Lung (tissue), 12 donors: ENCODE results near the gene AREG. TPM values are rescaled to one million over a fixed set of nuclear protein-coding genes. Genes with fewer than 3 reads are reported as not detected.

Experiments used
- ATAC-seq: fragments of 200-7000 bp; cut with Tn5 transposase; one replicate; pipeline ENCODE4 v1.9.1; 2020; ENCODE audit warnings: moderate number of reproducible peaks; ENCODE audit not compliant: insufficient read depth, low FRiP score
- DNase-seq, 3 donors: peaks; one replicate each; pipeline ENCODE4 v3.0.0-alpha.2; 2013 to 2017
- H3K27ac ChIP-seq, 2 donors: one replicate each; pipeline ENCODE4 v1.5.1; 2013; ENCODE audit warnings: mild to moderate bottlenecking in 2 of 2, moderate library complexity in 2 of 2, control low read depth in 1 of 2, inconsistent platforms in 1 of 2, low read depth in 1 of 2, low read length in 1 of 2
- H3K27me3 ChIP-seq, 3 donors: one replicate each; pipeline ENCODE4 v1.5.1; 2013; ENCODE audit warnings: low read length in 2 of 3; ENCODE audit not compliant: control insufficient read depth in 3 of 3, insufficient read depth in 3 of 3
- H3K36me3 ChIP-seq, 4 donors: one replicate each; pipeline ENCODE4 v1.5.1; 2013; ENCODE audit warnings: low read length in 4 of 4, mild to moderate bottlenecking in 1 of 4, moderate library complexity in 1 of 4; ENCODE audit not compliant: control insufficient read depth in 4 of 4, insufficient read depth in 4 of 4
- H3K4me1 ChIP-seq, 5 donors: one replicate each; pipeline ENCODE4 v1.5.1; 2013; ENCODE audit warnings: low read length in 5 of 5, mild to moderate bottlenecking in 2 of 5, moderate library complexity in 1 of 5; ENCODE audit not compliant: control insufficient read depth in 5 of 5, insufficient read depth in 5 of 5
- H3K4me3 ChIP-seq: one replicate; pipeline ENCODE4 v1.5.1; 2013; ENCODE audit warnings: mild to moderate bottlenecking, control low read depth, moderate library complexity
- H3K9ac ChIP-seq, 2 donors: one replicate each; pipeline ENCODE4 v1.5.1; 2013; ENCODE audit warnings: low read length in 2 of 2, control low read depth in 1 of 2; ENCODE audit not compliant: insufficient read depth in 1 of 2
- H3K9me3 ChIP-seq, 4 donors: one replicate each; pipeline ENCODE4 v1.5.1; 2013; ENCODE audit warnings: low read length in 3 of 4, mild to moderate bottlenecking in 1 of 4, moderate library complexity in 1 of 4; ENCODE audit not compliant: control insufficient read depth in 4 of 4, insufficient read depth in 3 of 4
- whole genome bisulfite sequencing, 2 donors: extraction: QIAGEN DNeasy Blood & Tissue Kit; methylation state at CpG; one replicate each; pipeline ENCODE4 v1.1.7; 2013; 5-methylcytosine and 5-hydroxymethylcytosine counted together
- polyA plus RNA-seq, 2 donors: library from polyadenylated mRNA; stranded (reverse); fragments of 200-250 nt; gene quantifications; one replicate each; pipeline ENCODE4 v1.2.1, GENCODE V29; 2013
- total RNA-seq, 2 donors: library from RNA; depleted of rRNA in 1 of 2; stranded (reverse); fragments of >200 nt in 1 of 2; gene quantifications; one replicate each; pipeline ENCODE4 v1.2.1, GENCODE V29; 2014 to 2021
- TF ChIP-seq, protein P1 (sequence below): IDR thresholded peaks from 2 replicates; pipeline ENCODE4 v1.5.1; 2012; ENCODE audit warnings: mild to moderate bottlenecking; ENCODE audit errors: control extremely low read depth, extremely low read depth
- donor health status: control.
- donor health status: control.
- donor health status: Bipolar disorder and iron deficiency.
- donor health status: healthy.
- donor health status: DM: yes; HTN: yes; CAD: no.

The AREG gene
- total and polyA plus RNA-seq, 4 donors, result 3.3 to 44.0 (median 13.6) TPM

DNA sequence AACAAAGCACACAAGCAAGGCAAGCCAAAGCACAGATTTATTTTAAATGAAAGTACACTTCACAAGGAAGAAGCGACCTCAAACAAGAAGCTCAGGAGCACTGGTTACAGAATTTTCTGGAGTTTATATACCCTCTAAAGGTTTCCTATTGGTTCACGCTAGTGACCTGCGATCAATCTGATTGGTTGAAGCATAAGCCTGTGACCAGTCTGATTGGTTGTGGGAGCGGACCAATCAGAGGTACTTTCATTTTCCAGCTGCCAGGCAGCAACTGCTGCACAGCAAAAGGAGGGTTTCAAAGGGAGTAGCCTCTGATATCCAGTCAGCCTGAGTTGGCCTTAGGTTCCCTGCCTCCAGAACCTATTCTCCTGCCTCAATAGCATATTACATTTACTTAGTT is 4.6 kb upstream of the AREG start:
- no peak overlapping the region for H3K27ac ChIP-seq
- peaks cover 0 to 3% (median 0%) of the 10 kb centered on the region in 3 donors for H3K27me3 ChIP-seq
- no peak overlapping the region for H3K4me3 ChIP-seq
- ATAC-seq (no peak), DNase-seq (no peak)
- TF ChIP-seq, protein P1, sequence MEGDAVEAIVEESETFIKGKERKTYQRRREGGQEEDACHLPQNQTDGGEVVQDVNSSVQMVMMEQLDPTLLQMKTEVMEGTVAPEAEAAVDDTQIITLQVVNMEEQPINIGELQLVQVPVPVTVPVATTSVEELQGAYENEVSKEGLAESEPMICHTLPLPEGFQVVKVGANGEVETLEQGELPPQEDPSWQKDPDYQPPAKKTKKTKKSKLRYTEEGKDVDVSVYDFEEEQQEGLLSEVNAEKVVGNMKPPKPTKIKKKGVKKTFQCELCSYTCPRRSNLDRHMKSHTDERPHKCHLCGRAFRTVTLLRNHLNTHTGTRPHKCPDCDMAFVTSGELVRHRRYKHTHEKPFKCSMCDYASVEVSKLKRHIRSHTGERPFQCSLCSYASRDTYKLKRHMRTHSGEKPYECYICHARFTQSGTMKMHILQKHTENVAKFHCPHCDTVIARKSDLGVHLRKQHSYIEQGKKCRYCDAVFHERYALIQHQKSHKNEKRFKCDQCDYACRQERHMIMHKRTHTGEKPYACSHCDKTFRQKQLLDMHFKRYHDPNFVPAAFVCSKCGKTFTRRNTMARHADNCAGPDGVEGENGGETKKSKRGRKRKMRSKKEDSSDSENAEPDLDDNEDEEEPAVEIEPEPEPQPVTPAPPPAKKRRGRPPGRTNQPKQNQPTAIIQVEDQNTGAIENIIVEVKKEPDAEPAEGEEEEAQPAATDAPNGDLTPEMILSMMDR, result no peak
- no peak overlapping the region for H3K9ac ChIP-seq
- peaks cover 0 to 6% (median 0%) of the 10 kb centered on the region in 5 donors for H3K4me1 ChIP-seq
- WGBS, 2 donors, result 88 to 97% methylated on average over 4 of the region's 4 CpGs
- H3K9me3 ChIP-seq, result no peaks in the 10 kb centered on the region
- no peaks in the 10 kb centered on the region for H3K36me3 ChIP-seq

DNA sequence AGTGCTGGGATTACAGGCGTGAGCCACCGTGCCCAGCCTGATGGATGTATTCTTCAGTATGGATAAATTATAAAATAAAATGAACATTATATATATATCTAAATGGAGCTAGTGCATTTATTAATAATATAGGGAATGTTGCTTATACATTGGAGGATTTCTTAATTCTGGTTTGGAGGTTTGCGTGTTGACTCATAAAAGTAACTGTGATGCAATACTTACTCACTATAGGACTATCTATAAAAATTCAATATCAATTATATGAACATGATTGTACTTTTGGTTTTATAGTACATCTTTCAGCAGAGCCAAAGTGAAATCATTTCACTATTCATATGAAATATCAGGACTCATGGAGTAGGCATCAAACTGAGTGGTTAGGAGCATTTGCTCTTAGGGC is 3.2 kb upstream of the AREG start:
- TF ChIP-seq, protein P1, result no peak
- H3K27me3 ChIP-seq, result peaks cover 0 to 12% (median 4%) of the 10 kb centered on the region in 3 donors
- DNase-seq (no peak), ATAC-seq (no peak)
- H3K27ac ChIP-seq, result no peak overlapping the region
- H3K4me3 ChIP-seq, result no peak overlapping the region
- H3K36me3 ChIP-seq, result no peaks in the 10 kb centered on the region
- H3K4me1 ChIP-seq, result peaks cover 0 to 8% (median 2%) of the 10 kb centered on the region in 5 donors
- H3K9ac ChIP-seq, result no peak overlapping the region
- WGBS, 2 donors, result 90 to 93% methylated on average over 3 of the region's 3 CpGs
- H3K9me3 ChIP-seq, result no peaks in the 10 kb centered on the region

DNA sequence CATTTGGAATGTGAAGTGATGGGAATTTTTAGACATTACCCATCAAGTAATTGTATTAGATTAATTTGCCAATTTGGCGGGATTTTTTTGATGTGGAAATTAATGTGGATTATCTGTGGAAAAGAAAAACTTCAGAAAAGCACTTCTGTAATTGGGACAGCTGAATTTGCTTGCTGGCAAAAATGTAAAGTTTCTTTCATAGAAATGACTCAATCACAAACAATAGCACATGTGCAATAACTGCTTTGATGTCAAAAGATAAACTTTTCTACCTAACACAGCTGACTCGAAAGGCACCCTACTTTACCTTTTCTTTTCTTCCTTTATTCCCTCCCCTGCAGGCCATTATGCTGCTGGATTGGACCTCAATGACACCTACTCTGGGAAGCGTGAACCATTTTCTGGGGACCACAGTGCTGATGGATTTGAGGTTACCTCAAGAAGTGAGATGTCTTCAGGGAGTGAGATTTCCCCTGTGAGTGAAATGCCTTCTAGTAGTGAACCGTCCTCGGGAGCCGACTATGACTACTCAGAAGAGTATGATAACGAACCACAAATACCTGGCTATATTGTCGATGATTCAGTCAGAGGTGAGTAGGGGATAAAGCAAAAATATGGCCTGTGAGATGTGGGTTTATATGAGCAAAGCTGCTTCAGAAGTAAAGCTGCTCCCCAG is 1.4 kb downstream of the AREG start:
- H3K27ac ChIP-seq, result no peak overlapping the region
- TF ChIP-seq, protein P1, result no peak

More for the DNA sequence above, 1.4 kb downstream of the AREG start:
- ATAC-seq (no peak), DNase-seq (no peak)
- Histone ChIP-seq H3K27me3 (peaks cover 0 to 12% (median 4%) of the 10 kb centered on the region in 3 donors), H3K4me3 (no peak overlapping the region), H3K36me3 (no peaks in the 10 kb centered on the region), H3K9ac (no peak overlapping the region), H3K4me1 (peaks cover 0 to 8% (median 2%) of the 10 kb centered on the region in 5 donors), H3K9me3 (no peaks in the 10 kb centered on the region)
- WGBS, 2 donors, result 95 to 97% methylated on average over 8 of the region's 8 CpGs
